Left kidney (tissue), 2 donors: ENCODE results near the gene INHBB. TPM values are rescaled to one million over a fixed set of nuclear protein-coding genes. Genes with fewer than 3 reads are reported as not detected.
"Not testable (repeated sequence)": the region's sequence is repeated elsewhere in the genome, so short reads cannot be mapped to it uniquely, and the experiment has no call there.

ENCODE experiments used
- DNase-seq: peaks from one replicate; pipeline ENCODE4 v3.0.0-alpha.2; 2013
- polyA plus RNA-seq: library from polyadenylated mRNA; unstranded; fragments of 120-200 nt; gene quantifications from one replicate; pipeline ENCODE4 v1.2.1, GENCODE V29; 2013; ENCODE audit not compliant: insufficient read length

The INHBB gene
- polyA plus RNA-seq, 1 donor: not detected

DNA sequence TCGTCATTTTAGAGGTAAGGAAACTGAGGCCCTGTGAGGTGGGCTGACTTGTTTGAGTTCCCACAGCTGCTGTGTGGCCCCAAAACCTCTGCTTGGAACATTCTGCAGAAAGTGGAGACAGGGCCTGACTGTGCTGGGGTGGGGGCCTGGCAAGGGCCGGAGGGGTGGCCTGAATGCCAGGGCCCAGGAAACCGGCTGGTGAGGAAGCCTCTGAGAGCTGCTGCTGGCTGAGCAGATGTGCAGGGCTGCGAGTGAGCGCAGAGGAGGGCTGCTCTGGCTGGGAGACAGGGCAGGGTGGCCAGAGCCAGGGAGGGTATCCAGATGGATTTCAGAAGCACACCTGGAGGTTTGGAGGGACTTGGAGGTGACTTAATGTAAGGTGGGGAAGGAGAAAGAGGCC, 29.9 kb upstream of the INHBB start:
- no peak for DNase-seq

DNA sequence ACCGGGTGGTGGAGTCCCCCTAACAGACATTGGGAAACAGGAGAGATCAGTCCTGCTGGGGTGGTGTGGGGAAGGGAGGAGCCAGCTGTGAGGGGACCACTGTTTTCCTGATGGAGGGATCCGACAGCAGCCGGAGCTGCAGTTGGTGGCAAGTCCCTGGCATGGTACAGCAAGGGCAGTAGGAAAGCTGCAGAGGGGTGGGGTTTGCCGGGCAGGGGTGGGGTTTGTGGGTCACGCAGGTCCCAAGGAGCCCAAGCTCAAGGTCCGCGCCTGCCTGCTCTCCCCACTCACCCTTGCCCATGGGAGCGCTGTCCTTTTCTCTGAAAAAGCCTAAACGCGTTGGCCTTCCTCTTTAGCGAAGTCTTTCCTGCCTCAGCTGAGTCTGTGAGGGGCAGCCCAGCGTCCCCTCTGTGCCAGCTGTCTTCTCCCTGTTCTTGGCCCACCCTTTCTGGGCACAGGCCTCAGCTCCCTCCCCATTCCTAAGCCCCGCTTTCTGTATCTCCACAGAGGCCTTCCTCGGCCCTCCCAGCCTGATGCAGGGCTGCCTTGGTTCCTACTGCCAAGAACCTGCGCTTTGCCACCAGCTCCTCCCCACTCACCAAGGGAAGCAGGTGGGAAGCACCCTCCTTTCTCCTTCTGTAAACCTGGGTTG, 29.3 kb upstream of the INHBB start:
- DNase-seq: no peak

DNA sequence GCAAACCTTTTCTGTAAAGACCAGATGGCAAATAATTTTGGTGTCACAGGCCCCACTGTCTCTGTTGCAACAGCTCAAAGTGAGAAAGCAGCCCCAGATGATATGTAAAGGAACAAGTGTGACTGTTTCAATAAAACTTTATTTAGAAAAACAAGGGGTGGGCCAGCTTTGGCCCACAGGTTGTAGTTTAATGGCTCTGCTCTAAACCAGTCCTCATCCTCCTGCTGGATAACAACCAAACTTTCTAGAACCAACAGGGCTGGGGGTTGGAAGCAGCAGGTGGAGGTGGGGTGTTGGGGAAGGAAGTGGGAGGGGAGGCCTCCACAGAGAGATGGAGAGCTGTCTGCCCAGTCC, 28.8 kb upstream of the INHBB start:
- DNase-seq: no peak

DNA sequence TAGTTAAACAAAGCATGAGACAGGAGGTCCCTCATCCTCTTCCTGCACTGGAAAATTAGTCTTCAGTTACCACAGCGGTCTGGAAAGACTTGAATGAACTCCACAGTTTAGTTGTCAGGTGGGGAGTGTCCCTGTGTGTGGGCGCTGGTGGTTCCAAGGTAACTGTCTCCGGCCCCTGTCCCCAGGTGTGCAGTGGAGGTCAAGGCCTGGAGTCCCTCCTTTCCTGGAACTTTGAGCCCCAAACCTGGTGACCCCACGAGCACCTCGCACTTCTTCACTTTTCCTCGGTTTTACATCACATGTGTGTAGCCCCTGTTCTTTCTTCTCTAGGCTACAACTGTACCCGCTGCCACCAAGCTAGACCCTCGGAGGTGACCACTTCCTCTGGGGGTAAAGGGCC, 28.0 kb upstream of the INHBB start:
- DNase-seq: no peak

DNA sequence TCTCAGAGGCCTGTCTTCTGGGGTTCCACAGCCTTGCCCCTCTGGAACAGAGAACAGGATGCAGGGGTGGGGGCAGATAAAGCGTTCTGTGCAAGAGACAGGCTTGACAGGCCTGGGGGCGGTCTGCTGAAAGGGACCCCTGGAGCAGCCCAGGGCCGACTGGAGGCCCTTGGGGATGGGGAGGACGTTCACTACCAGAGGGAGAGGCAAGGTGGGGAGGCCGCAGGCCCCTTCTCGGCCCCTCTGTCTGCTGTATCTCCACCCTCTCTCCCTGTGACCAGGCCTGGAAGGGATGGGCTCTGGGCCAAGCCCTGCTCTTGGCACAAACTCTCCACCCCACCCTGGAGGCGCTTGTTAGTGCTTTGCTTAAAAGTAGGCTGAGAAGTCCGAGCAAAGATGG, 27.3 kb upstream of the INHBB start:
- no peak for DNase-seq

DNA sequence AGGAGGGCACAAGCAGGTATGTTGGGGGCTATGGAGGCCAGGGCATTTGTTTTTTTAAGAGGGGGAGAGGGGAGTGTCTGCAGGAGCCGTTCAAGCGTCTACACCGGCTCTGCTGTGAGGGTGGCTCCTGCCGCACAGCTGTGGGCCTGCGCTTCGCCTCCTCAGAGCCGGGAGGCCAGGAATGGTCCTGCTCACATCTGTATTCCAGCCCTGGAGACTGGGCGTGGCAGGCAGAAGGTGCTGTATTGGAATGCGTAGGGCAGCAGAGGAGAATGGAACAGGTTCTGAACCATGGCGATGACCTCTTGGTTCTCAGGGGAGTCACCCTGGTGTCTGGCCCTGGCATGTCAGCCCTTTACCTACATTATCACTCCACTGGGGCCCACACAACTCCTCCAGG, 26.8 kb upstream of the INHBB start:
- DNase-seq: no peak

DNA sequence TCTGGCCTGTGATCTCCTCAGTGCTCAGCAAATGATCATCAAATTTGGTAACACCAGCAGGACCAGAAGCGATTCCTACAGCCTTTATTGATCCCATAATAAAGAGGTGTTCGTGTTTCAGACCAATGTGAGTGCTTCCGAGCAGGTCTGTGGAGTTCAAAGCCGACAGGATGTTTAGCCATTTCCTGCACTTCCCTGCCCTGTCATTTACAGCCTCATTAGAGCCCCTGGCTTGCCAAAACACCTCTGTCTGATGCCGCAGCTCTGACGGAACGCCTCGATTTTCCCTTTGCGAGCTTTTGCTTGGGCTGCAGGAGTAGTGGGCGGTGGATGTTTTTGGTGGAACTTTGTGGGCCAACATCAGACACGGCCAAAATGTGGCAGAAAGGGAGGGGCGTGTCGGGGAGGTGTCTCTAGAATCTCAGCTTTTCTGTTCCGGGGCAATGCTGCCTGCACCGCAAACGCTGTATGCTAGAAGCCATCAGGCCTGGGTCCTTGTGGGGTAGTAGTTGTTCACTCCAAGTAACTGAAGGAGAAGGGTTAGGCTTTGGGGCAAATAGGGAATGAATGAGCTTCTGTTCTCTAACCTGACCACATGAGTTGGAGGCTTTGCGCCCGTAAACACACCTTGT, 26.1 kb upstream of the INHBB start:
- DNase-seq: no peak

DNA sequence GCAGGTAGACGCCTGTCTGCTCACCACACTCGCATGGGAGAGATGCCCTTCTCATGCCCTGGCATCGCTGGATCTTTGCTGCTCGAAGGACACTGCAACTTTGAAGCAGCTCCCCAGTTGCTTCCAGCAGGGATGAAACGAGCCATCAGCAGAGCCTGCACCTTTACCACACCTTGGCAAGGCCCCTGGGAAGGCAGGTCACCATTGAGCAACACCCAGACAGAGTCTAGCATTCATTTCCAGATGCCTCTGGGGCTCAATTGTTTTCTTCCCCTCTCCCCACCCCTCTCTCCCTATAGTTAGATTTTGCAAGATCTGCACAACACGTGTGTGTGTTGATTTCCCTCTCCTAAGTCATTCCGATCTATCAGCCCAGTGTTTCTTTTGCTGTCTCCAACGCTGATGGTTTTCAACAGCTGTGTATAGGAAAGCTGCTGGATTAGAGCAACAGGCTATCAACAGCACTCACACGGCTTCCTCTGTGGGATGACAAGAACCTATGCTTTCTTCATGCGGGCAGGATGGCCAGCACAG, 25.6 kb upstream of the INHBB start:
- DNase-seq: no peak

DNA sequence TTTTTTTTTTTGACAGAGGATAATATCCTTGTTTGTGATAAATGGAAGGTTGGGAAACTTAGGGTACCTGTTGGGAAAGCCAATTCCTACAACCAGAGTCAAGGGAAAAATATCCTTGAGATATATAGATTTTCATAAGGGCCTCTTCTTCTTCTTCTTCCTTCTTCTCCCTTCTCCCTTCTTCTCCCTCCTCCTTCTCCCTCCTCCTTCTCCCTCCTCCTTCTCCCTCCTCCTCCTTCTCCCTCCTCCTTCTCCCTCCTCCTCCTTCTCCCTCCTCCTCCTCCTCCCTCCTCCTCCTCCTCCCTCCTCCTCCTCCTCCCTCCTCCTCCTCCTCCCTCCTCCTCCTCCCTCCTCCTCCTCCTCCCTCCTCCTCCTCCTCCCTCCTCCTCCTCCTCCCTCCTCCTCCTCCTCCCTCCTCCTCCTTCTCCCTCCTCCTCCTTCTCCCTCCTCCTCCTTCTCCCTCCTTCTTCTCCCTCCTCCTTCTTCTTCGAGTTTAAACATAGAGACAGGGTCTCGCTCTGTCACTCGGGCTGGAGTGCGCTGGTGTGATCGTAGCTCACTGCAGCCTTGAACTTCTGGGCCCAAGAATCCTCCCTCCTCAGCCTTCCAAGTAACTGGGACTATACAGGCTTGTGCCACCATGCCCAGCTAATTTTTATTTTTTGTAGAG, 24.9 kb upstream of the INHBB start:
- not testable (repeated sequence) for DNase-seq

DNA sequence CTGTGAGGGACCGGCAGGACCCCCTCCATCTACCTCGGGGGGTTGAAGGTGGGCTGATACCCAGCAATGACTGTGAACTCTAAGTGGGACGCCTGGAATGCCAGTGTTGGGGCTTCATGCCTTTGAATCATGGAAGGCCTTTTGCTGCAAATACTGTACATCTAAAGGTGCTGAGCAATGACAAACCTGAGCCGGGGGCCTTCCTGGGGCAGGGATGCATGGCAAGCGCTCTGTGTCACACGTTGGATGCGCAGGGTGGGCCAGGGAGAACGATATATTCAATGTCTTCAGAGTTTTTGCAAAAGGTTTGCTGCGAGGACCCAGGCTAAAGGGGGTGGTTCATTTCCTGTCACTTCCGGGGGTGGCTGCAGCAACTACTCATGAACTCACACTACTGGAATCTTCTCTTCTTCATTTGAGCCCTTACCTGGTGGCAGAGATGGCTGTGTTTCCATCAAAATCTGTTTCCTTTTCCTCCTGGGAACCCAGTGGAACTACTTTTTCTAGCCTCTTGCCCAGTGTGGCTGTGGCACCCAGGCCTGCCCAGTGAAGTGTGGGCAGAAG, 24.1 kb upstream of the INHBB start:
- DNase-seq: no peak

DNA sequence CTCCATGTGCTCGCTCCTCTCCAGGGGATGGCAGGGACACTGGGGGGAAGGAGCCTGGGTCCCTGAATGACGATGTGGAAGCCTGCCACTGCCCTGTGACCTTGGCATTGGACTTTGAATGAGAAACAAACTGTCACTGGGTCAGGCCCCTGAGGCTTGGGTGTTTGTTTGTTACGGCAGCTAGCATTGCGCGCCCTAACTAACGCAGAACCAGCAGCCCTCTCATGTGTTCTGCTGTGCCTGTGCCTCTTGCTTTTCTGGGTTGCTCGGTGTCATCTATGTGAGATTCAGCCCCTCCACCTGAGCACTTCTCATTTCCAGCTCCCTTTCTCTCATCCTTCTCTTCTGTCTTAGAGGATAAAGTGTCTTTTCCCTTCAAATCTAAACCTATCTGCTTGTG, 23.6 kb upstream of the INHBB start:
- DNase-seq: no peak

DNA sequence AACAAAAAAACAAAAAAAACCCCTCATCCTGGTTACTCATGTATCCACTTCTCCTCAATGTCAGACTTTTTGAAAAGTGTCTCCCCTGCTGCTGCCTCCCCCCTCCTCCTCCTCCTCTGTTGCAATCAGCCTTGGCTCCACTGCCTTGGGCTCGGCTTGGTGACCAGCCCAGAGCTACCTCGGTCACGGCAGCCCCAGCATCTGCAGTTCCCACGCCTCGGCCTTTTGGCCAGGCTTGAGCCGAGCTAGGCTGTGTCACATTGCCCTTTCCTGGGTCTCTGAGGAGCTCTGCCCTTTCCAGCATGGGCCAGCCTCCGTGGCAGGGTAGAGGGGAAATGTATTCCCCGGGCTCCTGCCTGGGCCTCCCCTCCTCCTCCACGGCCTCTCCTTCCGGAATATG, 22.7 kb upstream of the INHBB start:
- no peak for DNase-seq

DNA sequence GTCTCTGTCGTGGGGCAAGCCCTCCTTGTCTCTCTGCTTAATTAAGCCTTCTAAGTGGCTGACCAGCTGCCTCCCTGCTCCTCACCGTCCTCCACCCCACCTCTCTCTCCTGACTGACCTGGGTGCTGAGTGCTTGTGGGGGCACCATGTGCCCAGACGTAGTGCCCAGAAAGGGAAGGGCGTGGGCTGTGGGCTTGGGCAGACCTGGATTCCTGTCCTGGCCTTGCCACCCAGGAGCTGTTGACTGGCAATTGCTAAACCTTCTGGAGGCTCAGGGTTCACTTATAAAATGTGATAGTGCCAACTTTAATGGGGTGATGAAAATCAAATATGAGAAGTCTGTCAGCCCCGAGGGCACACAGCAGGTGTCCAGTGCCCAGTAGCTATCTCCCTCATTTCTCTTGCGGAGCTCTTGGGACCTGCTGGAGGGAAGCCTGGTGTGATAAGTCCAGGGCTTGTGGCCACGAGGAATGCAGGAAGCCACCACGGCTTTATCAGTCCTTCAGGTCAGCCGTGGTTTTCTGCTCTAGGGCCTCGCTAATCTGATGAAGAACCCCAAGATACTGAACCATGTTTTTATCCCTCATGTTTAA, 22.0 kb upstream of the INHBB start:
- DNase-seq: no peak

DNA sequence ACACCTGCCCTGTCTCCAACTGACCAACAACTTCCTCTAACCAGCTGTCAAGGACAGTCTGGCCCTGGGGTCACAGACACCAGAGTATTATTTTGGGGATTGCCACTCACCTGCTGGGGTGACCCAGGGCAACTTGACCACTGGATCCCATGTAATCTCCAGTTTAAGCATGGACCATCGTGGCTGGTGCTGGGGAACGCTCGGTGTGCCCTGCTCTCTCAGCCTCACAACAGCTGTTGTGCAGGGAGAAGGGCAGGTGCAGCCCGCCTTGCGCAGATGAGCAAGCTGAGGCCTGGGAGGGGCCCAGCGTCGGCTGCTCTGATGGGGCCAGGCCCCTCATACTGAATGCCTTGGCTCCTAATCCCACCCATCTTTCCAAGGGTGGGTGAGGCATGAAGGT, 21.0 kb upstream of the INHBB start:
- DNase-seq: no peak

DNA sequence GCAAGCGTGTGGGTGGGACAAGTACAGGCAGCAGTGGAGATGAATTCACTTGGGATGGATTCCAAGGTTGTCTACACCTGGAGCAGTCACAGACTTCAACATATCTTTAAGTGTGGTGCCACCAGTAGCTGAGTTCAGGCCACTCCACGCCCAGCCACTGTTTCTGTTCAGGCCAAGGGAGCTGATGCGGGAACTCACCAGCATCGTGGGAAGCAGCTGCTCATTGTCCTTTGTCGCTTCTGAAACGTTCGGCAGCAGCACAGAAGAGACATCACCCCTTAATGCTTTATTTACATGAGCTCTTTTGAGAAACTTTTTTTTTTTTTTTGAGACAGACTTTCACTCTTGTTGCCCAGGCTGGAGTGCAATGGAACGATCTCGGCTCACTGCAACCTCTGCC, 19.9 kb upstream of the INHBB start:
- no peak for DNase-seq

DNA sequence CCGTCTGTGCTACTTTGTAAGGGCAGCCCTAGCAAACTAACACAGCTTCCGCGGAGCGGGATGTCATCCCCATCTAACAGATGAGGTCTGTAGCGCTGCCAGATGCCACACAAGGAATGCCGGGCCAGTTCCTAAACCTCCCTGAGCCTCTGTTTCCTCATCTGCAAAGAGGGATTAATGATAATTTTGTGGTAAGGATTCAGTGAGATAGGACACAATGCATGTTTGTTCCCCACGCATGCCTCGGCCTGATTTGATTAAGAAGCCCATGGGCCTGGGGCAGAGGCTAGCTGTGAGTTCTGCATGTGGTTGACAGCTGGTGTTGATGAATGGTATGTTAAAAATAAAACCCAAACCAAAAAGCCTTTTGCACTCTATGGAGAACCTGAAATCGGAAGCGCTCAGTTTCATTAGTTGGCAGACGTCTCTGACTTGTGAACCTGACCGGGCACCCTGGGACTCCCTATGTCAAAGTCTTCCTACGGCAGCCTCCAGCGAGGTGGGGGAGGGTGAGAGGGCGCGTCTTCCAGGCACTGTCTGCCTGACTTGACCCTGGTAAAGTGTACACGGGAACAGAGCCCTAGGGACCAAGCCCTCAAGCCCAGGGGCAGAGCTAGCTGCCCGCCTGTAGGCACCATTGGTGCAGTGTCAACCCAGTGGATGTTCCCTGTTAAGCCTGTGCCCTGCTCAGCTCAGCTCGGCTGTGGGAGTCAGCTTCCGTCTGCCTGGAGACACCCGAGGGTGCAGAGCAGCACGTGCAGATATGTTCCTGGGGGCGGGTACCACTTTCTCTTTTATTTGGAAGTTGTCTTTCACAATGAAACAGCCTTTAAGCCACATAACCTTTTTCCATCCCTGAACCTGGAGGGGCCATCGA, 14.8 kb upstream of the INHBB start:
- no peak for DNase-seq

DNA sequence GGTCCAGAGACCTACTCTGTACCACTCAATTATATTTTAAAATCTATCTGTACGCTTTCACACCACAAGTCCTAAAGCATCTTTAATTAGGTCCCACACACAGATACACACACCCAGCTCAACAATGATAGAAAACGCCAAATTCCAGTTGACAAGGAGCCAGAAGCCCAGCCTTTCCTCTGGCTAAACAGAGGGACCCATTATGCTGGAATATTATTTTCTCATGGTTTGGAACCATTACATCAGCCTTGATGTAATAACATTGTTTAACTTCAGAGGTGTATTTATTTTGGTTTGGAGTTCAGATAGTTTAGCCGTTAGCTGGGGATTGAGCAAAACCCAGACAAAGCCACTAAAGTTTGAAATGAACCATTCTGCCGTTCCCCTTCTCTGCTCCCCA, 14.0 kb upstream of the INHBB start:
- DNase-seq: no peak

DNA sequence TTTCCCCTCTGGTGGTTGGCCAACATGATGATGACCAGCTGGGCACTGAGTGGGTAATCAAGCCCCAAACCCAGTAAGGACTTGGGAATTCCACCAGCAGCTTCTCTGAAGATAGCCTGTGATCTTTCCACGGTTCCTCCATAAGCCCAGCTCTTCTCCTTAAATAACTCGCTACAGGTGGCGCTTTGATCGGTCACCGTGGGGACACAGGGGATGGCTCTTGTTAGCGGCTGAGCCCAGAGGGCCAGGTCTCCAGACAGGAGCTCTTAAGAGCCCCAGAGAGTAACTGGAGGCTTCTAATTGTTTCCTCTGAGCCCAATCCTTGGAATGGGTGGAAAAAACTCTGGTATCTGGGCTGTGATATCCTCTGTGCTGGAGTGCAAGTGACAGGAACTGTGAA, 13.6 kb upstream of the INHBB start:
- no peak for DNase-seq

DNA sequence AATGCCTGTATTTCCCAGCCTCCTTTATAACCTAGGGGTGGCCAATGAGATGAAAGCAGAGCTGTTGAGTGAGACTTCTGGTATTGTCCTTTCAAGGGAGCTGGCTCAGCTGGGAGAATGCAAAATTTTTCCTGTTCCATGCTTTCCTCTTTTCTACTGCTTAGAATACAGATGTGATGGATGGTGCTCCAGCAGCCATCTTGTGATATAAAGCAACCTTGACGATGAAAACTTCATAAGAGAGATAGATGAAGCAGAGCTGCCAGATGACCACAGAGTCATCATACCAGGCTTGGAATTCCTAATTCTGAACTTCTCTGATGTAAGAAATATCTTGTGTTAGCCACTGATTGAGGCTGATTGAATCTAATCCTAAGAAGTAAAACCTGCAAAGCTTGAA, 11.9 kb upstream of the INHBB start:
- DNase-seq: no peak

DNA sequence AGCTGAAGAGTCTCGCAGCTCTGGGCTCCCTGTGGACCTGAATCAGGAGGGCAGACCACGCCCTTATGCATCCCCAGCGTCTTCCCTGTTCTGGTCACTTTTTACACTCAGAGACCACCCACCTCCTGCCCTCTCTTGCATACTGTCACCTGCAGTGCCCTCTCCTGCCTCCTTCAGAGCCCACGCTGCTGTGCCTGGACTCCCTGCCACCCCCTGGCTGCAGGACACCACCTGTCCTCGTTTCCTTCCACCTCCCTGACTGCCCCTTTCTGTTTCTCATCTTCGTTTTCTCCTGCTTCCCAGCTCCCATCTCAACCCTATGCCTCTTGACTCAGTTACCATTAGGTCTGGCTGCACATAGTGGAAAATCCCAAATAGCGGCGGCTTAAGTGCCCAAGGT, 9.2 kb upstream of the INHBB start:
- DNase-seq: no peak

DNA sequence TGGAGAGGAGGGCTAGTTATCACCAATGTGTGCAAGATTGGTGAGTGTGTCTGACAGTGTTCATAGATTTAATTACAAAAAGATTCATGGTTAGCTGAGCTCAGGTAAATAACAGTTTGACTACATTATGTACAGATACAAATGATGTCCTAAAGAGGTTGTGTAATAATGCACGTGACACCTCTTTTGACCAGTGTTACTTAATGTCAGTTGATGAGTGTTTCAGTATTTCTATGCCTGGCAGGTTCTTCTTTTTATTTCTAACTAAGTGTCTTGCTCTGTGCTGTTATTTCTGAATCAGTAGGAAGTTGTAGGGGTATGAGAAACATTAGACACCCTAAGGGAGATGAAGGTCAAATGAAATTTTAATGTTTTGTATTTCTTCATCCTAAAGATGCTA, 7.9 kb upstream of the INHBB start:
- DNase-seq: no peak

DNA sequence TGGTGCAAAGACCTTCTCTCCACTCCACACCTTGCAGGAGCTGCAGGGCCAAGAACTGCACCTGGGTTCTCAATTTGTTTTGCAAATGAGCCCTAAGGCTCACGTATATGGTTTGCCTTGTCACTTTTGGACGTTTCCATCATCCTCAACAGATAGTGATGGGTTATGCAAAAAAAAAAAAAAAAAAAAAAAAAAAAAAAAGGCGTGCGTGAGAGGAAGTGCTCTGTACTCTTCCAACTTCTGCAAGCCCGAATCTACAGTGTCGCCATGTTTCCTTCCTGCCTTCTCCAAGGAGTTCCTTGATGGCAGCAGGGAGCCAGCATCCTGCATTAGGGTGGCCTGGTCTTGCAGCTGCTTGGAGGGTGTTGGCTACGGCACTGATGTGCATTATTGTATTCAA, 4.0 kb upstream of the INHBB start:
- DNase-seq: no peak
